Occipital lobe (tissue), 2 donors: ENCODE results near the gene ANXA3. TPM values are rescaled to one million over a fixed set of nuclear protein-coding genes. Genes with fewer than 3 reads are reported as not detected.
"Not testable (repeated sequence)": the region's sequence is repeated elsewhere in the genome, so short reads cannot be mapped to it uniquely, and the experiment has no call there.

Source experiments
- DNase-seq: peaks from one replicate; lab custom pipeline; 2025; lab: John Stamatoyannopoulos, UW
- total RNA-seq: library from RNA; depleted of rRNA; stranded (reverse); fragments of >200 nt; gene quantifications from one replicate; pipeline ENCODE4 v1.2.3, GENCODE V29; 2014

The ANXA3 gene
- total RNA-seq, 1 donor from 2014 or later = 5.1 TPM

GRCh38 chr4:78571804-78572203 lies 20.2 kb downstream of the ANXA3 start:
- DNase-seq = no peak

GRCh38 chr4:78578674-78579425 lies 27.3 kb downstream of the ANXA3 start:
- DNase-seq = no peak

- DNase-seq = no peak
These were observed 30.0 kb downstream of the ANXA3 start for GRCh38 chr4:78581618-78582017.

- DNase-seq = no peak
These were observed 33.4 kb downstream of the ANXA3 start for GRCh38 chr4:78584863-78585547.

- DNase-seq = no peak
These were observed 34.1 kb downstream of the ANXA3 start for GRCh38 chr4:78585633-78586032.

- no peak for DNase-seq
These were observed 37.5 kb downstream of the ANXA3 start for GRCh38 chr4:78588894-78589545.

- no peak for DNase-seq
These were observed 39.8 kb downstream of the ANXA3 start for GRCh38 chr4:78591404-78591803.

GRCh38 chr4:78592088-78592783 lies 40.7 kb downstream of the ANXA3 start:
- DNase-seq = no peak

- DNase-seq = no peak
These were observed 44.7 kb downstream of the ANXA3 start for GRCh38 chr4:78596111-78596742.

- DNase-seq = not testable (repeated sequence)
These were observed 46.9 kb downstream of the ANXA3 start for GRCh38 chr4:78598431-78598830.

- no peak for DNase-seq
These were observed 47.6 kb downstream of the ANXA3 start for GRCh38 chr4:78599147-78599546.

GRCh38 chr4:78599931-78600375 lies 48.4 kb downstream of the ANXA3 start:
- DNase-seq = no peak

- DNase-seq = no peak
These were observed 49.4 kb downstream of the ANXA3 start for GRCh38 chr4:78601013-78601412.

- no peak for DNase-seq
These were observed 50.8 kb downstream of the ANXA3 start for GRCh38 chr4:78602334-78602733.

- no peak for DNase-seq
These were observed 51.8 kb downstream of the ANXA3 start for GRCh38 chr4:78603384-78603783.

- no peak for DNase-seq
These were observed 53.4 kb downstream of the ANXA3 start for GRCh38 chr4:78604988-78605387.

- DNase-seq = no peak
These were observed 54.5 kb downstream of the ANXA3 start for GRCh38 chr4:78606035-78606434.

GRCh38 chr4:78606530-78607095 lies 55.0 kb downstream of the ANXA3 start:
- no peak for DNase-seq

GRCh38 chr4:78608684-78609083 lies 57.1 kb downstream of the ANXA3 start:
- no peak for DNase-seq

GRCh38 chr4:78609580-78609979 lies 58.0 kb downstream of the ANXA3 start:
- no peak for DNase-seq
